HuH-7 (cell line): Measurements from ENCODE around the gene SORCS3.
A peak's percentile ranks its signal among the peaks of the same experiment; 100 is the strongest.

Experiments
- DNase-seq: peaks from one replicate; pipeline ENCODE4 v3.0.0; 2011; ENCODE audit warnings: low spot score

SORCS3 gene

GRCh38 chr10:104641187-104641936 lies at the start of gene SORCS3:
SORCS3 (plus strand) TSS chr10:104641290.
- DNase-seq: no peak

- no peak for DNase-seq
Measured at GRCh38 chr10:104591441-104591840, 49.6 kb upstream of the SORCS3 start.

- no peak for DNase-seq
Measured at GRCh38 chr10:104601166-104601565, 39.9 kb upstream of the SORCS3 start.

- no peak for DNase-seq
Measured at GRCh38 chr10:104608091-104608828, 32.8 kb upstream of the SORCS3 start.

GRCh38 chr10:104612571-104613205 lies 28.4 kb upstream of the SORCS3 start:
- no peak for DNase-seq

GRCh38 chr10:104613406-104613805 lies 27.7 kb upstream of the SORCS3 start:
- DNase-seq: no peak

- DNase-seq: peak; percentile 26
Measured at GRCh38 chr10:104614245-104614831, 26.8 kb upstream of the SORCS3 start.

- no peak for DNase-seq
Measured at GRCh38 chr10:104615136-104615535, 26.0 kb upstream of the SORCS3 start.

GRCh38 chr10:104617831-104618230 lies 23.3 kb upstream of the SORCS3 start:
- no peak for DNase-seq

GRCh38 chr10:104622175-104622574 lies 18.9 kb upstream of the SORCS3 start:
- no peak for DNase-seq

GRCh38 chr10:104622598-104623209 lies 18.4 kb upstream of the SORCS3 start:
- peak; percentile 40 for DNase-seq

- DNase-seq: no peak
Measured at GRCh38 chr10:104630731-104631130, 10.4 kb upstream of the SORCS3 start.

GRCh38 chr10:104631946-104632345 lies 9.1 kb upstream of the SORCS3 start:
- DNase-seq: no peak

GRCh38 chr10:104638861-104639589 lies 2.1 kb upstream of the SORCS3 start:
- peak; percentile 65 for DNase-seq

- DNase-seq: no peak
Measured at GRCh38 chr10:104639590-104640338, 1.3 kb upstream of the SORCS3 start.

- DNase-seq: no peak
Measured at GRCh38 chr10:104640339-104641186, 527 bp upstream of the SORCS3 start.

- no peak for DNase-seq
Measured at GRCh38 chr10:104641937-104642657, 1.0 kb downstream of the SORCS3 start.

- DNase-seq: peak; percentile 23
Measured at GRCh38 chr10:104642658-104643302, 1.7 kb downstream of the SORCS3 start.

- DNase-seq: no peak
Measured at GRCh38 chr10:104643303-104643663, 2.2 kb downstream of the SORCS3 start.
